Body of pancreas (tissue), 4 donors: ENCODE measurements around the gene TC2N.

Source experiments
- CTCF ChIP-seq, 7 experiments: fragments of 450-650 bp in 4 of 7; fragments of 200-600 bp in 3 of 7; sonication (generic) in 3 of 7; IDR thresholded peaks; one replicate each; pipeline ENCODE4 v1.5.1; 2016 to 2019; ENCODE audit warnings: antibody characterized with exemption in 7 of 7
- POLR2A ChIP-seq, 3 donors: fragments of 450-650 bp; IDR thresholded peaks; one replicate each; pipeline ENCODE4 v1.6.1; 2016; ENCODE audit warnings: antibody characterized with exemption in 3 of 3, mild to moderate bottlenecking in 2 of 3

- TF ChIP-seq CTCF (IDR thresholded peaks at IDR 0.05), result no peak
- TF ChIP-seq POLR2A (IDR thresholded peaks at IDR 0.05), result no peak
Measured at GRCh38 chr14:91902336-91902735, 35.0 kb upstream of the TC2N start.
